ENCODE results near the gene SCGB1D4.

SCGB1D4 gene

DNA sequence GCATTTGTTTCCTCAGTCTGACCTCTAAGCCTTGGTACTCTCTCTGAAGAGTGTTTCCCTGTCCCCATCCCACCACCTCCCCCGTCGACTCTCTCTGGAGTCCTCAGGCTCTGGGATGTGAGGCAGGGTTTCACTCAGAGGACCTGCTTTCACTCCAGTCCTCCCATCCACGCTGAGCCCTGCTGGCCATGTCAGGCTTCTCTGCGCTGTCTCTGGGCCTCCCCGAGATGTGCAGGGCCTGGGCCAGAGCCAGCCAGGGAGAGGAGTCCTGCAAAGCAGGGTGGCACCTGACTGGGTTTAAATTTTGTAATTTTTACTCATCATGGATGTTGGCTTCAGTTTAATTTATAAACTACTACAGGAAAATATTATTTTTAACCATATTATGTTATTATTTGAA, 25.6 kb downstream of the SCGB1D4 start:
- DNase-seq: no peak

- DNase-seq: no peak
Observed at GRCh38 chr11:62269654-62270278, 29.1 kb downstream of the SCGB1D4 start, which contains the start of gene SCGB2A2. TSS of gene SCGB2A2 (plus strand) at chr11:62270158. CDS start at chr11:62270217, 59 bp downstream.

GRCh38 chr11:62267576-62267975, 31.3 kb downstream of the SCGB1D4 start:
- no peak for DNase-seq

GRCh38 chr11:62267050-62267449, 31.8 kb downstream of the SCGB1D4 start:
- no peak for DNase-seq

- DNase-seq: no peak
Observed at GRCh38 chr11:62266558-62266957, 32.3 kb downstream of the SCGB1D4 start.

DNA sequence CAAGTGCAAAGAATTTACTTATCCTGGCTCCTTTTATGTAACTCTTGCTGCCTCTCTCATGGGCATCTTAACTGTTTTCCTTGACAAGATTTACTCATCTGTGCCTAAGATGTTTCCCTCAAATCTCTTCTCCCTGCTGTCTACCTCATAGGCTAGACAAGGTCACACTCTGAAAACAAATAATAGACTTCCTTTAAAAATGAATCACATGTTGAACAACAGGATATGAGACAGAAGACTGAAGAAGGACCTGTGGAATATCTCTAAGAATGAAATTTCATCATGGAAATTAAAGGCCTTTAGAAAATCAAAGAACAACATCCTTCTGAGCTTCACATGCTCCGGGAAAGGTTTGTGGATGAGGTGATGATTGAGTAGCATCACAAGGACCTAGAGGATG, 34.9 kb downstream of the SCGB1D4 start:
- DNase-seq: no peak

GRCh38 chr11:62260261-62260953, 38.5 kb downstream of the SCGB1D4 start:
- no peak for DNase-seq

- DNase-seq: no peak
Observed at GRCh38 chr11:62256281-62256680, 42.6 kb downstream of the SCGB1D4 start.

- DNase-seq: no peak
Observed at GRCh38 chr11:62253999-62254542, 44.8 kb downstream of the SCGB1D4 start.

DNA sequence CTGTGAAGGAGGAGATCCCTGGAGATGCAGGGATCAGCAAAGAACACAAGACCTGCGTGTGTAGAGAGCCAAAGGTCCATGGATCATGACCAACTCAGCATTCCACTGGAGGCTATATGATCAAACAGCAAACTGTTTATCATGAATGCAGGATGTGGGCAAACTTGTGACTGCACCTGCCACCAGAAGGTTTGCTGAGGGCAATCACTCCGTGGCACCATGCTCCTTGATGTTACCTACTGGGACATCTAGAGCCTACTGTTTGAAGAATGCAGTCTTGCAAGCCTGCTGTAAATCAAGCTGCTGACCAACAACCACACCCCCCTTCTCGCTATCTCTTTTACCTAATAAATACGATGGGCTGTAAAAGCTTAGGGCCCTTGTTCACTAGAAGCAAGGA, 47.2 kb downstream of the SCGB1D4 start:
- no peak for DNase-seq

Data from effector CD4-positive, alpha-beta T cell (primary cell).